HPDE6-E6E7 (cell line): ENCODE data around the gene CLCA2.
"Not testable (repeated sequence)": the region's sequence is repeated elsewhere in the genome, so short reads cannot be mapped to it uniquely, and the experiment has no call there.

Experiments
- DNase-seq: peaks from one replicate; pipeline ENCODE4 v3.0.0; 2011; ENCODE audit warnings: missing footprints; ENCODE audit errors: extremely low spot score

Gene CLCA2

GRCh38 chr1:86477256-86477655 is 53.3 kb downstream of the CLCA2 start:
- DNase-seq = no peak

GRCh38 chr1:86477682-86478081 is 53.7 kb downstream of the CLCA2 start:
- DNase-seq = no peak

- DNase-seq = no peak
Measured at GRCh38 chr1:86478416-86479156, 54.6 kb downstream of the CLCA2 start.

DNA sequence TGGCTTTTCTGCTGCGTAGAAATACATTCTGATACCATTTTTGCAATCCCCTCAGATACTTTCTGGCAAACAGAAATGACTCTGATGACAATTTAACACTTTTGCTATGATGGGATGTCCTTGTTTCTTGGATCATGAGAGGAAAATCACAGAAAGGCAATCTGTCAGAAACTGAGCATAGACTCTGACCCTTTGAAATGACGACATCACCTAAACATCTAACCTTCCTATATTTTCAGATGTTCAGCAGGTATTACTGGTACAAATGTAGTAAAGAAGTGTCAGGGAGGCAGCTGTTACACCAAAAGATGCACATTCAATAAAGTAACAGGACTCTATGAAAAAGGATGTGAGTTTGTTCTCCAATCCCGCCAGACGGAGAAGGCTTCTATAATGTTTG is 58.0 kb downstream of the CLCA2 start:
- DNase-seq = no peak

GRCh38 chr1:86487131-86487810 is 63.3 kb downstream of the CLCA2 start:
- DNase-seq = no peak

DNA sequence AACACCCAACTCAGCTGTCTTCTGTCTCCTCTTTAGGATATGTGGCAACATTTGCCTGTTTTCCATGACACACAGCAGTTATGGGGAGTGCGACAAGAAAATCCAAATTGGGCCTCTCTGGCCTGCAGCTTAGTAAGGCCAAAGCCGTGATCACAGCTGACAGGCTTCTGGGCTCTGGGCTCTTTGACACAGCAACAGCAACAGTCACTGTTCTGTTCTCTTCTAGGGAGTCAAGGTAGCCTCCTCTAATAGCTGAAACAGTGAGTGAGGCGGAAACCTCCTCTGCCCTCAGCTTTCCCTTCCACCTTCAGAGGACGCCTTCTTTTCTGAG is 63.8 kb downstream of the CLCA2 start:
- DNase-seq = no peak

GRCh38 chr1:86489242-86489878 is 65.4 kb downstream of the CLCA2 start:
- DNase-seq = no peak

DNA sequence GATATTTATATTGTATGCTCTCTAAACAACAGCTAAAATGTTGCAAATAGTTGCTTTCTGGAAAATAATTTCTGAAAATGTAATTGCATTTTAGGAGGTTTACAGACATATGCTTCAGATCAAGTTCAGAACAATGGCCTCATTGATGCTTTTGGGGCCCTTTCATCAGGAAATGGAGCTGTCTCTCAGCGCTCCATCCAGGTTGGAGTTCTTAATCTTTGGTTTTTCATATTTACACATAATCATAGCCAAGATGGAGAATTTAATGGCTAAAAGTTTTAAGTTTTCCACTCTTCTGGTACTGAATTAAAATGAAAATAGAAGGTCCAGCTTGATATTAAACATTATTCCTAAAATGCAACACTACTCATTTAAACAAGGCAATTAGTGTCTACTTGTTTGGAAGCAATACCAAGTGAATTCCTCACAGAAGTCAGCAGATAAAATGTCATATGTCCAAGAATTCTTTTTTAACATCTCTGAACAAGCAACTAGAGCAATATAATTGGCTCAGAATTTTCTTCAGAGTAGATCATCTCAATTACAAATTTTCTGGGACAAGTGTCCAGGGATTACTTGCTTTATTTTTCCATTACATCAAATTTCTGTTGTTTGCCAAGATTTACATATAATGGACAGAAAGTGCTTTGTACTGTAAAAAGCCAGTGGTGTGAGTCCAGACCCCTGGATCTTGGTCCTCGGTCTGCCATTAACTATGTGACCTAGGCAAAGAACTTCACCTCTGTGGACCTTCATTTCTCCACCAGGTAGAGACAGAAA is 67.4 kb downstream of the CLCA2 start:
- DNase-seq = no peak

DNA sequence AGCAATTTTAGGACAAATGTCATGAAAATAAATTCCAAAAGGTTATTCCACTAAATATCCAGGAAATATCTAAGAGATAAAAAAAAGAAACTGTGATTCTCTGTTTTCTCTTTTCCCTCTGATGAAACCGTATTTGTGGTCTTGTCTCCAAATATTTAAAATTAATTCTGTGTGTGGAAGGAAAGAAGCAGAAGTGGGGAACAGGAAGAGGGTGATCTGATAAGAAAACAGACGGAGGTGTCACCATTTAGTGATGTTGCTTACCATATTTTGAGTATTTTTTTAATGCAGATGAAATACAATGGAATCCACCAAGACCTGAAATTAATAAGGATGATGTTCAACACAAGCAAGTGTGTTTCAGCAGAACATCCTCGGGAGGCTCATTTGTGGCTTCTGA is 74.3 kb downstream of the CLCA2 start:
- no peak for DNase-seq

- no peak for DNase-seq
Measured at GRCh38 chr1:86499987-86500593, 76.1 kb downstream of the CLCA2 start.

- no peak for DNase-seq
Measured at GRCh38 chr1:86500714-86501113, 76.7 kb downstream of the CLCA2 start.

GRCh38 chr1:86502125-86502646 is 78.2 kb downstream of the CLCA2 start:
- DNase-seq = not testable (repeated sequence)

DNA sequence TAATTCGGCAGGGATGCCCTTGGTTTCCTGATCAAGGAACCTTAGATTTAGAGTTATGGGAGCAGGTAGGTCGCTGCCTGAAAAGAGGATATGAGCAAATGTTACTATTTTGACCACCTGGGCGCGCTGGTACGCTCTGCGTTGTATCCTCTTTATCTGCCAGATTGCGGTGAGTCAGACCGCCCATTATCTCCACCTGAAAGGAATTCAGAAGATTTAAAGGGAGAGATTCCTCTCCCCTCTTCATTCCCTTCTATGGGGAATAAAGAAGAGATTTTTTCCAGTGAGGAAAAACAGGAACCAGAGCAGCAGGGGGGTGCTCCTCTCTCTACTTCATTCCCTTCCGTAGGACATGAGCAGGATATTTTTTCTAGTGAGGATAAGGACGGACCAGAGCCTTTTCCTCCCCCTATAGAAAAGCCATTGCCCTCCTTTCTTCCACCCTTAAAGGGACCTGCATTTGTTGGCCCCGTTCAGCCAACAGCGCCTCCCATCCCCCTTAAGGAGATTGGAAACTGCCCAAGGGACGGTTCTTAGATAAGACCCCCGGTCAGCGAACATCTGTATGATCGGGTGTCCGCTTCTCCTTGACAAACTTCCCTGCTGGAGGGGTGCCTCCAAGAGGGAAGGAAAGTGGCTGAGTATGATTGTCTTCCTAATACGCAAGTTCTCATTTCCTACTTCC is 78.9 kb downstream of the CLCA2 start:
- DNase-seq = no peak

DNA sequence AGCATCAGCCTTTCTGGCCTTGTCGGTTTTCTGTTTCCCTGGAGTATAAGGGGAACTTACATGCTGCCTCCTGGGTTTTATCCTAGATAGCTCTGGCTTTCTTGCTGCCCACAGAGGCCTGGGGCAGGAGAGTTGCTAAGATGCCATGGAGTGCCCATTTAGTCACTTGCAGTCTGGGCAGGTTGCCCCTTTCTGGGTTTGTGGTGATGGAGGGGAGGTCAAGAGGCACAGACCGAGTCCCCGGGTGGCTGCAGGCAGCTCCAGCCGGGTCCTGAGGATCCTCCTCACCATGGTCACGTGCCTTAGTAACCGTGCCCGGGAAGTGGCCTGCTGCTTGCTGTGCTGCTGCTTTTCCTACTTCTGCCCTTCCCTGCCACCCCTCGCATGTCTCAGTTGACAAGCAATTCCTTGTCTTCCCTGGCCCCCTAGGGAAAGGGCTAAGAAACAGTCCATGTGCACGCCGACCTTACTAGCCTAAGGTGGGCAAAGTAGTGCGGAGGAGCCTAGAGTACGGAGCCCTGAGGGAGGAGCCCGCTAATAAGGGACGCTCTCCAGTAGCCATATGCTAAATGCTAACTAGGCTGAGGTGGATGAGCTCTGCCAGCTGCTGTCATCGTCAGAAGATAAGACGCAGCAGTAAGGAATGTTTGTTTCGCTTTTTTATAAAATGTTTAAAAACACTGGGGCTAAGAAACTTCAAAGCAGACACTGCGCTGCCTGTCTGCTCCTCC is 79.6 kb downstream of the CLCA2 start:
- DNase-seq = no peak

DNA sequence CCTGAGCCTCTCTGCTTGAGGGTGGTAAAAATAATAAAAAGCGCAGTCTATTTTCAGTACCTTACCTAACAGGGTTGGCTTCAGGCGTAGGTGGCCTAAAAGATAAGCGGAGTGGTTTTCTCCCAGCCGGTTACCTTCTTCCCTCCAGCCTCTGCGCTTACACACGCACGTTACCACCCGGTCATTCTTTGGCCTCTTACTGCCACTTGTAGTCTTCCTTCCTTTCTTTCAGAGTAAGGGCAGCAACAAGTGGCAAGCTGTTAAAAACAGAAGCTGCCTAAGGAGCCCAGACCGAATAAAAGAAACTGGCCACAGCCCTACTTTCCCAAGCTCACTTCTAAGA is 80.1 kb downstream of the CLCA2 start:
- DNase-seq = no peak

GRCh38 chr1:86504895-86505563 is 81.1 kb downstream of the CLCA2 start:
- no peak for DNase-seq

GRCh38 chr1:86505564-86505902 is 81.6 kb downstream of the CLCA2 start:
- no peak for DNase-seq
